ENCODE data around the gene MYH15.
"Not testable (repeated sequence)": the region's sequence is repeated elsewhere in the genome, so short reads cannot be mapped to it uniquely, and the experiment has no call there.

The MYH15 gene

DNA sequence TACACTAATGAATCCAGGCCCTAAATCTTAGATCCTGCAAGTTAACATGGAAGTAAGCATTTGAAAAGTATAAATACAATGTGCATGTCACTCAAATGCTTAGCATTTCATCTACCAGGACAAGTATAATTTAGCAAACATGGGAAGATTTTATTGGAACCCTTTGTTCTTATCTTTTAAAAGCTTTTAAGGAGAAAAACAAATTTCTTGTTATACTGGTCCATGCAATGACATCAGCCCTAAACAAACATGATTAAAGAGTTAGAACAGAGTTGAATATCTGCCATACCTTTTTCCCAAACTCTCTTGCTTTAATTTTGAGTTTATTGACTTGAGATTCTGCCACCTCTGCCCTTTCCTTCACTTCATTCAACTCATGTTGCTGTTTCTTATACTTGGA lies 127.1 kb downstream of the MYH15 start:
- no peak for DNase-seq (ENCODE audit: low read depth)

DNA sequence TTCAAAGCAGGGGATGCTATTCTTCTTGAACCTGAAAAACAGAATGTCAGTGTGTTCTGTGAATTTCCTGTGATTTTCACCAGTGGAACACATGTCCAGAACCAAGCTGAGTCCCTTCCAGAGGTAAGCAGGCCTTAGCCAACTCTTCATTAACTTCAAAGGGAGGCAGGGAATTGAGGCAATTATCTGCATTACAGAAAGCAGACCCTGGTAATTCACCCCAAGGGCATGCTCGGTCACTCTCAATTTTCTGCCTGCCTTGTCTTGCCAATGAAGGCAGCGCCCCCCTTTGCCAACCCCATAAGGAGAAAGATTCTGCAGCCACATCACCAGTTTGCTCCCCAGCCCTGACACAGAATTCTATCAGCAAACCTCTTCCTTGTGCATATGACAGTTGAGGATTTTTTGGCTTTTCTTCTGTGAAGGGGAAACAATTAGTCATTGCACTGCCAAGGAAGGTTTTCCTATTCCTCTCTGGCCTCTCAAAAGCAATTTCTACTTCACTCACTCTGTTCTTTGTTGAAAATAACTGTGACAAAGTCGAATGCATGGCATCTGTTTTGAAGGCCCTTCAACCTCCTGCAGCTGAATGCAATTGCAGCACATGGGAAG lies 128.8 kb downstream of the MYH15 start:
- DNase-seq (ENCODE audit: low read depth) = no peak

- no peak for DNase-seq (ENCODE audit: low read depth)
Observed at GRCh38 chr3:108380128-108380795, 130.1 kb downstream of the MYH15 start.

- not testable (repeated sequence) for DNase-seq (ENCODE audit: low read depth)
Observed at GRCh38 chr3:108378952-108379342, 131.4 kb downstream of the MYH15 start.

DNA sequence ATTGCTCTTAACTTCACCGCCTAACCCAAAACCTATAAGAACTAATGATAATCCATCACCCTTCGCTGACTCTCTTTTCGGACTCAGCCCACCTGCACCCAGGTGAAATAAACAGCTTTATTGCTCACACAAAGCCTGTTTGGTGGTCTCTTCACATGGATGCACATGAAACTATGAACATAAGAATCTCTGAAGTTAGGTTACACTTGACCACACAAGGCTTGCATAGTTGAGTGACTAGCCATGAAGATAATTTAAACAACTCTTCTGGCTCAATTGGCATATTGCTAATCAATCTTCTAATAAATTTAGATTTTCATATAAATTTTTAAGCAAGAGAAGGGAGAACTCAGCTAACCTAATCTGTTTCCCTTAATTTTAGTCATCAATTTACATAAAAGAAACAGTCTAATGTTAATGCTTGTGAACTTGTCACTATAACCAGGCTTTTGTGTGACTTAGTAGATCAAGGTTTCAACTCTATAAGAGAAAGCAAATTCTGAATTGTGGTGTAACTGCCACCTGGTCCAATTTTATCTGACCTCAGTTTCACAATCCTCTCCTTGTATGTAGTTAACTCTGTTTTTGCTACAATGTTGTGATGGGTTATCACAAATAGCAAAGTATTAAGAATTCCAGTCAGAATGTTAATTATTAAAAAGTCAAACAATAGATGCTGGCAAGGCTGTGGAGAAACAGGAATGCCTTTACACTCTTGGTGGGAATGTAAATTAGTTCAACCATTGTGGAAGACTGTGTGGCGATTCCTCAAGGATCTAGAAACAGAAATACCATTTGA lies 132.0 kb downstream of the MYH15 start:
- DNase-seq (ENCODE audit: low read depth) = no peak

- no peak for DNase-seq (ENCODE audit: low read depth)
Observed at GRCh38 chr3:108377384-108377783, 133.0 kb downstream of the MYH15 start.

GRCh38 chr3:108376026-108376425 lies 134.4 kb downstream of the MYH15 start:
- no peak for DNase-seq (ENCODE audit: low read depth)

DNA sequence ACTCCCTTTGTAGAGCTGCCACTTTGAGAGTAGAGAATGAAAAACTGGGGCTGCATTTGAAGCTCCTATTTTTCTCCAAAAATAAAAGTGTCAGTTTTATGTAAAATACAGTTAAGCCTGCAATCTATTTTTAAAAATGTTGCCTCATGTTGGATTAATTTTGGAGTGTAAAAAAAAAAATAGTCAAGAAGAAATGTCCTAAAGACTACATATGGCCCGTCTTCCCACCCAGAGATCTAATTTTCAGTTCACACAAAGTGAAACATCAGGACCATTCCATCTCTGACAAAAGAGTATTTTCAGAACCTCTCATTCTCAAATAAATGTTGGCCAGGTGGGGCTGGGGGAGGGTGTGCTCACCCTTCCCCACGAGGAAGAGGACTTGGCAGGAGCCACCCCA lies 151.4 kb downstream of the MYH15 start:
- DNase-seq (ENCODE audit: low read depth) = no peak

DNA sequence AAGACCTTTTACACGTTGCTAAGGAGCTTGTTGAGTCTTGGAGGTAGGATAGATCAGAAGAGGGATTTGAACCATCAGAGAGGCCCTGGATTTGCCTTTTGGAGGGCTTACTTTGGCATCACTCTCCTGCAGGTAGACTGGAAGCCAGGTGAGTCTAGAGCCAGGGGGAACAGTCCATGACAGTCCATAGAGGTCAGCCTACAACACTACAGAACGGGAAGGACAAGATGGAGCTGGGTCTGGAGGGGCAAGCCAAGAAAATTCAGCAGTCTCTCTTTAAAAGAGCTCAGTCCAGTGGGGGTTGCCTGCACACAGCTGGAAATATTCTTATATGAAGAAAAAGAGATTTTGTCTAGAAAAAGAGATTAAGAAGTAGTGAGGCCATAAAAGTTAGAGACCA lies 153.4 kb downstream of the MYH15 start:
- DNase-seq (ENCODE audit: low read depth) = no peak

GRCh38 chr3:108354562-108354961 lies 155.8 kb downstream of the MYH15 start:
- DNase-seq (ENCODE audit: low read depth) = no peak

DNA sequence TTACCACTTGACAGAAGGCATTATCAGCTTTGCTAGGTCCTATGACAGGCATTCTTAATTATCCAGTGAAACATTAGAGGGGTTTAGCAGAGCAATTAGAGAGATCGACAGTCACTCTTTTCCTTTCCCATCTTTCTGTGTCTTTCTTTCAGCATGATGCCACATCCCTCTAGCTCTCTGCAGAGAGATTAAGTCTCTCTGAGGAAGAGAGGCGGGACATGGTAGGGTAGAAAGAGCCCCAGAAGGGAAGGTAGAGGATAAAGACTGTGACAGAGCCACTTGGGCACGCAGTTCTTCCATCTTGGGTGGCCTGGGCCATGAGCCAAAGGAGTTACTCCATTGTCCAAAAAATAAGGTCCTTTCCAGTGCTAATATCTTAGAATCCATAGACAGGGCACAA lies 158.2 kb downstream of the MYH15 start:
- DNase-seq (ENCODE audit: low read depth) = no peak

GRCh38 chr3:108346301-108347227 lies 163.8 kb downstream of the MYH15 start:
- DNase-seq (ENCODE audit: low read depth) = no peak

- DNase-seq (ENCODE audit: low read depth) = no peak
Observed at GRCh38 chr3:108345492-108346205, 164.7 kb downstream of the MYH15 start.

DNA sequence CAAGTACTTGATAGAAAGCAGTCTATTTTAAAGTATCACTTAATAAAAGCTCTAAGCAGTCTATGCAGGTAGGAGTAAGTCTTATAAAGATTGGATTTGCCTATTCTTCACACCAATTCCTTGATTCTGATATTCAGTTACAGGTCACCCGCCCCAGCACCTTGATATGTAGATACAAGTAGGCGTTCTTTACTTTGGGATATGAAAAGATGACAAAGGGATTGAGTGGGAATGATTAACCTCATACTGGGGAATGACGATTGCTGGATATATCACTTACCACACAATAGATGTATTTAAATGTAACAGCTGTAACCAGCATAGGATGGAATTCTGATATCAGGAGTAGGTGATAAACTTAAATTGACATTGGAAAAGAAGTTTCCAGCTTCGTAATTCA lies 166.9 kb downstream of the MYH15 start:
- no peak for DNase-seq (ENCODE audit: low read depth)

GRCh38 chr3:108342837-108343486 lies 167.4 kb downstream of the MYH15 start:
- DNase-seq (ENCODE audit: low read depth) = no peak

DNA sequence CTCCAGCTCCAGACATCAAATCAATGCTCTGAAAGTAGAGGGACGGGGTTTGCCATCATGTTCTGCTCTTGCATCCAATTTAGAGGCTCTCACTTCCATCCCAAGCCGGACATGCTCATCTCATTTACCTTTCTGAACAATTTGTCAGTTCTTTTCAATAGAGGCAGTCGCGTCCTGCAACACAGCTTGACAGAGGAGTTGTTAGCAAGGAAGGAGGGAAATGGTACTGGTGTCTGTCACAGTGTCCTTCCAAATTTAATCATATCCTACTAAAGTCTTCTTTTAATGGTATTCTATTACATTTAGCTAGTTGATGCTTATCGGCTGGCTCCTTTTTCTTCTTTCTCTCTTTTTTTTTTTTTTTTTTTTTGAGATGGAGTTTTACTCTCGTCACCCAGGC lies 168.5 kb downstream of the MYH15 start:
- no peak for DNase-seq (ENCODE audit: low read depth)

DNA sequence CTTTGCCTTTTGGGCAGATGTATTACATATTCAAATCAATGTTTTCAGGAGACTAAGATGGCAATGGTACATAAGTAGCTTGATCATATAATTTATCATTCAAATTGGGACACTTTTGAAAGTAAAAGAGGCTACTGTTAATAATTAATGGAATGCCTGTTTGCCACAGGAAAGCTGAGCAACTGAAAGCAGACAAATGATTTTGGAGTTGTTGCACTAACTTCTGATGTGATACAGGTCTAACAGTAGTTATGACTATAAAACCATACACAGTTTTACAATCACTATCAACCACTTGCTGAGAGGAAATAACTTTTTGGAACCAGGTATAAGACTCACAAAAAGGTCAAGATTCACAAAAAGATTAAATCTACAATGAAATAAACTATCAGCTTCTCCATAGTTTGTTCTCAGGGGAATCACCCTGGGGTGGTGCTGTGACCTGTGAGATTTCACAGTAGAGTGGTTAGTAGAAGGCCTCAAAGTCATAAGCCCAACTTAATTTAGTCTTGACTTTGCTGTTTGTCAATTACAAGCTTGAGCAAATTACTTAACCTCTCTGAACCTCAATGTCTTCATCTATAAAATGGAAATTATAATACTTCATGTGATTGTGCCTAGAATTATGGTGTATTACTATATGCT lies 171.4 kb downstream of the MYH15 start:
- DNase-seq (ENCODE audit: low read depth) = no peak

DNA sequence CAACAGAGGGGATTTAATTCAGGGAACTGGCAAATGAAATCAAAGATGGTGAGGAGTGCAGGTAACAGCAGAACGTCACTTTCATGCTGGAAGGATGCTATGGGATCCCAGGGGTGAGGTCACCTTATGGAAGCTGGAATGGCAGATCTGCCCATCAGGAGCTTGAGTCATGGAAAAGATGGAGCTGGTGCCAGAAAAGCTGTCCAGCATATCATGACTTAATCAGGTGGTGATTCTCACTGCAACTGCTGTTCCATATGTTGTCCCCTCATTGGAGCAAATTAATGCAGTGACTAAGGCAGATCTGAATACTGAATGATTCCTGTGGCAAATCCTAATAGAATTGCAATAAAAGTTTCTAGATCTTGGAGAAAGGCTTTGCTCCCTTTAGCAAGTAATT lies 175.7 kb downstream of the MYH15 start:
- DNase-seq (ENCODE audit: low read depth) = no peak

GRCh38 chr3:108333961-108334360 lies 176.4 kb downstream of the MYH15 start:
- no peak for DNase-seq (ENCODE audit: low read depth)

GRCh38 chr3:108331792-108332191 lies 178.6 kb downstream of the MYH15 start:
- DNase-seq (ENCODE audit: low read depth) = no peak

Measured in HS-27A (cell line).